ENCODE measurements around the gene KLHL26.

GRCh38 chr19:18660051-18660910, 23.5 kb downstream of the KLHL26 start:
- TF ChIP-seq CTCF (IDR thresholded peaks at IDR 0.05): no peak
- no peak for TF ChIP-seq POLR2AphosphoS5 (IDR thresholded peaks at IDR 0.05)
- TF ChIP-seq POLR2A (IDR thresholded peaks at IDR 0.05): no peak
- TF ChIP-seq EP300 (IDR thresholded peaks at IDR 0.05; ENCODE audit: low read depth): no peak

All from transverse colon (tissue), 4 donors.